Measurements from ENCODE around the gene SPINK5. TPM values are rescaled to one million over a fixed set of nuclear protein-coding genes. Genes with fewer than 3 reads are reported as not detected.
A peak's percentile ranks its signal among the peaks of the same experiment; 100 is the strongest.

The SPINK5 gene, protein sequence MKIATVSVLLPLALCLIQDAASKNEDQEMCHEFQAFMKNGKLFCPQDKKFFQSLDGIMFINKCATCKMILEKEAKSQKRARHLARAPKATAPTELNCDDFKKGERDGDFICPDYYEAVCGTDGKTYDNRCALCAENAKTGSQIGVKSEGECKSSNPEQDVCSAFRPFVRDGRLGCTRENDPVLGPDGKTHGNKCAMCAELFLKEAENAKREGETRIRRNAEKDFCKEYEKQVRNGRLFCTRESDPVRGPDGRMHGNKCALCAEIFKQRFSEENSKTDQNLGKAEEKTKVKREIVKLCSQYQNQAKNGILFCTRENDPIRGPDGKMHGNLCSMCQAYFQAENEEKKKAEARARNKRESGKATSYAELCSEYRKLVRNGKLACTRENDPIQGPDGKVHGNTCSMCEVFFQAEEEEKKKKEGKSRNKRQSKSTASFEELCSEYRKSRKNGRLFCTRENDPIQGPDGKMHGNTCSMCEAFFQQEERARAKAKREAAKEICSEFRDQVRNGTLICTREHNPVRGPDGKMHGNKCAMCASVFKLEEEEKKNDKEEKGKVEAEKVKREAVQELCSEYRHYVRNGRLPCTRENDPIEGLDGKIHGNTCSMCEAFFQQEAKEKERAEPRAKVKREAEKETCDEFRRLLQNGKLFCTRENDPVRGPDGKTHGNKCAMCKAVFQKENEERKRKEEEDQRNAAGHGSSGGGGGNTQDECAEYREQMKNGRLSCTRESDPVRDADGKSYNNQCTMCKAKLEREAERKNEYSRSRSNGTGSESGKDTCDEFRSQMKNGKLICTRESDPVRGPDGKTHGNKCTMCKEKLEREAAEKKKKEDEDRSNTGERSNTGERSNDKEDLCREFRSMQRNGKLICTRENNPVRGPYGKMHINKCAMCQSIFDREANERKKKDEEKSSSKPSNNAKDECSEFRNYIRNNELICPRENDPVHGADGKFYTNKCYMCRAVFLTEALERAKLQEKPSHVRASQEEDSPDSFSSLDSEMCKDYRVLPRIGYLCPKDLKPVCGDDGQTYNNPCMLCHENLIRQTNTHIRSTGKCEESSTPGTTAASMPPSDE
- total RNA-seq = 8.4 and 151 TPM in 2 replicates

DNA sequence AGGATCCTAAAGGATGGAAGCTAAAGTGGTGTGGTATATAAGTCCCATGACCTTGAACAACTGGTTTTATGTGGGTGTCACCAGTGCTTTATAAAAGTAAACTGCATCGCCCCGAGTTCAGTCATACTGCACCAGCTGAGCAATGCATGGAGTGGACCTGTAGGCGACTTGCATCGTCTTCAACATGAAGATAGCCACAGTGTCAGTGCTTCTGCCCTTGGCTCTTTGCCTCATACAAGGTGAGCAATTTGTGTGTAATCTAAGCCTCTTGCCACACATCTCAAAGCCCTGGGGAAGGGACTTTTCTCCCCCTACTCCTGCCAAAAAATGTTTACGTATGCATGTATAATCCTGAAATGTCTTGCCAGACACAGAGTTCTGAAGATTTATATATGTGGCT, at the start of gene SPINK5:
Gene SPINK5, plus strand, starts transcription at position 120 of the 400 bp plus-strand sequence. Its CDS starts 65 bp downstream, at position 185.
- H3K4me3 ChIP-seq (ENCODE audit: low read depth, low read length) = no peak within 1 kb of the TSS
- no peaks in the 10 kb centered on the region for H3K27me3 ChIP-seq (ENCODE audit: control insufficient read depth, insufficient read depth, low read length)
- peak; percentile 62 for FAIRE-seq
- DNase-seq (ENCODE audit: low read depth) = peak; percentile 90
- no peaks in the 10 kb centered on the region for H3K36me3 ChIP-seq (ENCODE audit: control insufficient read depth, insufficient read depth, low read length)
- TF ChIP-seq, protein P1, sequence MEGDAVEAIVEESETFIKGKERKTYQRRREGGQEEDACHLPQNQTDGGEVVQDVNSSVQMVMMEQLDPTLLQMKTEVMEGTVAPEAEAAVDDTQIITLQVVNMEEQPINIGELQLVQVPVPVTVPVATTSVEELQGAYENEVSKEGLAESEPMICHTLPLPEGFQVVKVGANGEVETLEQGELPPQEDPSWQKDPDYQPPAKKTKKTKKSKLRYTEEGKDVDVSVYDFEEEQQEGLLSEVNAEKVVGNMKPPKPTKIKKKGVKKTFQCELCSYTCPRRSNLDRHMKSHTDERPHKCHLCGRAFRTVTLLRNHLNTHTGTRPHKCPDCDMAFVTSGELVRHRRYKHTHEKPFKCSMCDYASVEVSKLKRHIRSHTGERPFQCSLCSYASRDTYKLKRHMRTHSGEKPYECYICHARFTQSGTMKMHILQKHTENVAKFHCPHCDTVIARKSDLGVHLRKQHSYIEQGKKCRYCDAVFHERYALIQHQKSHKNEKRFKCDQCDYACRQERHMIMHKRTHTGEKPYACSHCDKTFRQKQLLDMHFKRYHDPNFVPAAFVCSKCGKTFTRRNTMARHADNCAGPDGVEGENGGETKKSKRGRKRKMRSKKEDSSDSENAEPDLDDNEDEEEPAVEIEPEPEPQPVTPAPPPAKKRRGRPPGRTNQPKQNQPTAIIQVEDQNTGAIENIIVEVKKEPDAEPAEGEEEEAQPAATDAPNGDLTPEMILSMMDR (IDR thresholded peaks at IDR 0.05; ENCODE audit: insufficient read depth, low read length, severe bottlenecking) = no peak

DNA sequence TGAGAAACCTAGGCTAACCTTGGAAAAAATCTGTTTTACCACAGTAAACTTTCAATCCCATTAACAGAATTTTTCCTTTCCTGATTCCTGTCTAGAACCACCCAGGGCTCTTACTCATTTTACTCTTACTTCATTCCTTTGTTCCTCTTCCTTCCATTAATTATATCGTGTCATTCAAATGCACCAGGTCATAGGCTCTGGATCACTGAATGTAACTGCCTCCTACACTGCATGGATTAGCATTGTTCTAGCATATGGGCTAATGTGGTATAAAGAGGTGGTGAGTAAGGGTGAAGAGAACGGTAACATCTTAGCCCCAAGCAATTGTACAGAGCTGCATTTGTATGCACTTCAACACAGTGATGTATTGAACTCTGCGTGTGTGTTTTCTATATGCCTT, 49.5 kb upstream of the SPINK5 start:
- H3K27me3 ChIP-seq (ENCODE audit: control insufficient read depth, insufficient read depth, low read length) = no peaks in the 10 kb centered on the region
- FAIRE-seq (peak; percentile 92), DNase-seq (ENCODE audit: low read depth) (peak; percentile 72)
- H3K4me3 ChIP-seq (ENCODE audit: low read depth, low read length) = no peak overlapping the region
- H3K36me3 ChIP-seq (ENCODE audit: control insufficient read depth, insufficient read depth, low read length) = no peaks in the 10 kb centered on the region
- TF ChIP-seq, protein P1 (IDR thresholded peaks at IDR 0.05; ENCODE audit: insufficient read depth, low read length, severe bottlenecking) = no peak

DNA sequence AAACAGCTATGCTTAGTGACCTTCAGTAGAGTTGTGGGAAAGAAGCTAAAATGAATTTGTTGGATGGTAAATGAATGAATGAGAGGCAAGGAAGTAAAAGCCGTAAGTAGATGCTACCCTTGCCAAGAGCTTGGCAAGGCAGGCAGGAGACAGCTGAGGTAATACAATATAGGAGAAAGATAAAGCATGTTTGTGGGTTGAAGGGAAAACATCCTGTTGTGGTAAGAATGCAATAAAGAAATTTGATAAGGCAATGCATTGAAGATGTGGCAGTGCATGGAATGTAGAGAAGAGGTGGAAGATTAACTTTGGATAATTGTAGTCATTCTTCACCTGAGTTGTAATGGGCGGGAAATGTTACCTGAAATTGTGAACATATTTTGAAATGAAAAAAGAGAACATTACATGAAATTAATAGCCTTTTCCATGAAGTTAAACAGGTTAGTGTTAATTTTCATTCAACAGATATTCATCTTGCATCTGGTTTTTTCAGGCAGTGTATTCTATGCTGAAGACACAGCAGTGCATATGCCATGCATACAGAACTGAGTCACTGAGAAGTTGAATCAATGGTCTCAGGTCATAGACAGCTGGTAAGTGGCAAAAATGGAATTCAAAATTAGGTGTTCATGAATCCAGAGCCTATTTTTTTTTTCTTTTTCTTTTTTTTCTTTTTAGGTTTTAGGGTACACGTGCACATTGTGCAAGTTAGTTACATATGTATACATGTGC, 43.4 kb upstream of the SPINK5 start:
- FAIRE-seq (no peak), DNase-seq (ENCODE audit: low read depth) (no peak)
- TF ChIP-seq, protein P1 (IDR thresholded peaks at IDR 0.05; ENCODE audit: insufficient read depth, low read length, severe bottlenecking) = no peak
- no peaks in the 10 kb centered on the region for H3K36me3 ChIP-seq (ENCODE audit: control insufficient read depth, insufficient read depth, low read length)
- no peaks in the 10 kb centered on the region for H3K27me3 ChIP-seq (ENCODE audit: control insufficient read depth, insufficient read depth, low read length)
- H3K4me3 ChIP-seq (ENCODE audit: low read depth, low read length) = no peak overlapping the region

DNA sequence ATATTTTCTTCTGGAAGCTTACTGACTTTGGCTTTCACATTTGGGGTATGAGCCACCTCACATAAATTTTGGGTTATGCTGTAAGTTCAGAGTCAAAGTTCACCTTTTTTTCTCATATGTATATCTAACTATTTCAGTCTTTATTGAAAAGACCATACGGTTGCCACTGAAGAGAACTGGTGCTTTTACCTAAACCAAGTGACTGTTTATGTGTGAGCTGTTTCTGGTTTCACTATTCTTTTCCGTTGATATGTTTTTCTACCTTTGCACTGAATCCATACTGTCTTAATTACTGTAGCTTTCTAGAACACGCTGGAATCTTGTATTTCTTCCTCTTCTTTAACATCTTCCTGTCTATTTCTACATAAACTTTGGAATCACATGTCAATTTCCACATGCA, 36.3 kb upstream of the SPINK5 start:
- FAIRE-seq = no peak
- H3K36me3 ChIP-seq (ENCODE audit: control insufficient read depth, insufficient read depth, low read length) = no peaks in the 10 kb centered on the region

DNA sequence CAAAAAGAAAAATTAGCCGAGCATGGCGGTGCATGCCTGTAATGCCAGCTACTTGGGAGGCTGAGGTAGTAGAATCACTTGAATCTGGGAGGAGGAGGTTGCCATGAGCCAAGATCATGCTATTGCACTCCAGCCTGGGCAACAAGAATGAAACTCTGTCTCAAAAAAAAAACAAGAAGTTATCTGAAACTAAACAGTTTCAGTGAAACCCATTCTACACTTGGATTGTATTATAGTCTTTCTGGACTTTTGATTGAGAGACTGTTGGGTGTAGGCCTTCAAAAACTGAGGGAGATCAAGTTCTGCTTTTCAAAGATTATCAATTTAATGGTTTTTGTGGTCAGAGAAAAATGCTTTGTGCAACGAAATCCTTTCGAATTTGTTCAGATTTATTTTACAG, 34.6 kb upstream of the SPINK5 start:
- Histone ChIP-seq H3K4me3 (ENCODE audit: low read depth, low read length) (no peak overlapping the region), H3K27me3 (ENCODE audit: control insufficient read depth, insufficient read depth, low read length) (no peaks in the 10 kb centered on the region), H3K36me3 (ENCODE audit: control insufficient read depth, insufficient read depth, low read length) (no peaks in the 10 kb centered on the region)
- FAIRE-seq (no peak), DNase-seq (ENCODE audit: low read depth) (no peak)
- TF ChIP-seq, protein P1 (IDR thresholded peaks at IDR 0.05; ENCODE audit: insufficient read depth, low read length, severe bottlenecking) = no peak

More for the DNA sequence above, 36.3 kb upstream of the SPINK5 start:
- no peak overlapping the region for H3K4me3 ChIP-seq (ENCODE audit: low read depth, low read length)
- H3K27me3 ChIP-seq (ENCODE audit: control insufficient read depth, insufficient read depth, low read length) = no peaks in the 10 kb centered on the region
- TF ChIP-seq, protein P1 (IDR thresholded peaks at IDR 0.05; ENCODE audit: insufficient read depth, low read length, severe bottlenecking) = no peak
- DNase-seq (ENCODE audit: low read depth) = no peak

Measured in bronchial epithelial cell (primary cell).